K562 (cell line): ENCODE results near the gene DHDH. TPM values are rescaled to one million over a fixed set of nuclear protein-coding genes. Genes with fewer than 3 reads are reported as not detected.

Experiments used
- FOSL1 ChIP-seq: fragments of 200-800 bp; sonication (Bioruptor generic); conservative IDR thresholded peaks from 2 replicates; pipeline ENCODE4 v1.6.1; 2016; ENCODE audit warnings: missing genetic modification characterization, missing compliant biosample characterization
- JUND ChIP-seq, 2 experiments: IDR thresholded peaks; 2 replicates in 1 of 2; 3 replicates in 1 of 2; pipeline ENCODE4 v1.6.1; 2011; ENCODE audit warnings: borderline replicate concordance in 2 of 2, low read depth in 2 of 2, low read length in 2 of 2, improper control_type of control experiment in 1 of 2, missing biosample characterization in 1 of 2, missing genetic modification characterization in 1 of 2, missing genetic modification reagents in 1 of 2
- KHSRP ChIP-seq: fragments of 450-650 bp; IDR thresholded peaks from 2 replicates; pipeline ENCODE4 v1.6.1; 2017
- NBN ChIP-seq: fragments of 450-650 bp; IDR thresholded peaks from 2 replicates; pipeline ENCODE4 v1.6.1; 2016; ENCODE audit warnings: low read depth, mild to moderate bottlenecking
- PHB2 ChIP-seq: fragments of 450-650 bp; IDR thresholded peaks from 2 replicates; pipeline ENCODE4 v1.6.1; 2017; ENCODE audit warnings: low read depth
- SMAD4 ChIP-seq: fragments of 250-450 bp; sonication (Bioruptor Pico); conservative IDR thresholded peaks from 2 replicates; pipeline ENCODE4 v1.8.0; 2021; ENCODE audit warnings: inconsistent platforms, mild to moderate bottlenecking, moderate library complexity
- XRCC3 ChIP-seq: fragments of 450-650 bp; IDR thresholded peaks from 2 replicates; pipeline ENCODE4 v1.6.1; 2017; ENCODE audit warnings: mild to moderate bottlenecking, moderate library complexity
- ZBED1 ChIP-seq: IDR thresholded peaks from 2 replicates; pipeline ENCODE4 v1.6.1; 2014
- ZKSCAN3 ChIP-seq: fragments of 250-450 bp; sonication (Bioruptor Pico); IDR thresholded peaks from 2 replicates; pipeline ENCODE4 v1.4.0; 2020
- polyA plus RNA-seq, 8 experiments: library from polyadenylated mRNA; depleted of rRNA in 4 of 8; stranded (reverse) in 5 of 8; unstranded in 3 of 8; fragments of >200 nt; fragmentation: Nextera tagmentation in 2 of 8; fragmentation: Illumina TruSeq in 1 of 8; extraction: Ambion mirVana in 2 of 8; extraction: Trizol in 1 of 8; gene quantifications; 2 replicates each; pipeline versions ENCODE4 v1.2.1 to v1.2.3, GENCODE V29; 2011 to 2014; ENCODE audit warnings: inconsistent platforms in 1 of 8, missing spikeins in 1 of 8
- total RNA-seq, 7 experiments: library from RNA; depleted of rRNA in 6 of 7; stranded (reverse); fragments of >200 nt in 6 of 7; fragmentation: Illumina TruSeq in 2 of 7; extraction: Trizol in 2 of 7; gene quantifications; 2 replicates each; pipeline versions ENCODE4 v1.2.1 to v1.2.3, GENCODE V29; 2011 to 2021; ENCODE audit warnings: low replicate concordance in 1 of 7
- TF ChIP-seq, protein P1 (sequence below): fragments of 450-650 bp; IDR thresholded peaks from 2 replicates; pipeline ENCODE4 v1.7.0; 2016; ENCODE audit warnings: borderline replicate concordance
- TF ChIP-seq, protein P2 (sequence below): sonication (generic); formaldehyde crosslinking; IDR thresholded peaks from 2 replicates; pipeline ENCODE4 v1.8.1; 2023; ENCODE audit warnings: mild to moderate bottlenecking, missing genetic modification reagents
- TF ChIP-seq, protein P3 (sequence below): fragments of 450-650 bp; formaldehyde crosslinking; IDR thresholded peaks from 2 replicates; pipeline ENCODE4 v1.4.0; 2020; ENCODE audit warnings: mild to moderate bottlenecking, moderate library complexity
- TF ChIP-seq, protein P4 (sequence below): sonication (generic); formaldehyde crosslinking; IDR thresholded peaks from 2 replicates; pipeline ENCODE4 v1.4.0; 2020; ENCODE audit warnings: mild to moderate bottlenecking, missing genetic modification reagents
- TF ChIP-seq, protein P5 (sequence below), 2 experiments: fragments of 450-650 bp; IDR thresholded peaks; 2 replicates each; pipeline ENCODE4 v1.6.1; 2018; ENCODE audit warnings: mild to moderate bottlenecking in 2 of 2, low read depth in 1 of 2; ENCODE audit not compliant: partially characterized antibody in 2 of 2

The DHDH gene
- total and polyA plus RNA-seq, 9 of the 15 experiments (the other 6 are each of a cell fraction or from before 2014, with no cell fraction given), result 0.37 to 1.9 (median 0.87) TPM

DNA sequence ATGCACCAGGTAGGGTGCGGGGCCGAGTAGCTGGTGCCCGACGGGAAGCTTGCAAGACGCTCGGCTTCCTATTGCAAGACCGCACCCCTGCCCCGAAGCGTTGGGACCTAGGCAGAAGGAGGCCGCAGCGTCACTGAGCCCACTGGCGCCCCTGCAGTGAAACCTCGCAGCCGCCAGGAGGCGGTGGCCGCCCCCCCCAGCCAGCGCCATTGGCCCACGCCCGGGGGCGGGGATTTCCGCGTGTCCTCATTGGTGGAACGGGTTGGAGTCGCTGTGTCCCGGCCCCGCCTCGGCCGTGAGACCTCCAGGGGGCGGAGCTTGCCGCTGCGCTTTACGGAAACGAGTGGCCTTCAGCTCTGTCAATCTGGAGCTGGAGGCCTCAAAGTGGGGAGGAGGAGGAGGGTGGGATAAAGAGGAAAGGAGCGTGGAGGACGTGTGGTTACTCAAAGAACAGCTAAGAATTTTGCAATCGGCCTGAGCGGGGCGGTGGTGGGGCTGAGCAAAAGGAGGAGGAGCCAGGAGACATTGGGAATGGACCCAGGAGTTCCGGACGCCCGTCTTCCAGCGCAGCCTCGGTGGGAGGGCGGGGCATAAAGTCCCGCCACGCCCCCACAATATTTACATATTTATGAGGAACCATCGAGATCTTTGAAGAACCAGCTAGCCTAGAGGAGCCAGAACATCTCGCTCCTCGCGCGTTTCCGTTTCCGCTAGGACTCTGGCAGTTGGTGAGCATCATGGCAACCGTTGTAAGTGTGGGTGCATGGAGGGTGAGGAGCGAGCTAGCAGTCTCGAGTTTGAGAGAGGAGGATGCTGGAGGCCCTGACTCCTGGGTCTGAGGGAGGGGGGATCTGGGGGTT is 59.9 kb downstream of the DHDH start, which contains the start of the genes GYS1 and RUVBL2 (continued):
- TF ChIP-seq, protein P1, sequence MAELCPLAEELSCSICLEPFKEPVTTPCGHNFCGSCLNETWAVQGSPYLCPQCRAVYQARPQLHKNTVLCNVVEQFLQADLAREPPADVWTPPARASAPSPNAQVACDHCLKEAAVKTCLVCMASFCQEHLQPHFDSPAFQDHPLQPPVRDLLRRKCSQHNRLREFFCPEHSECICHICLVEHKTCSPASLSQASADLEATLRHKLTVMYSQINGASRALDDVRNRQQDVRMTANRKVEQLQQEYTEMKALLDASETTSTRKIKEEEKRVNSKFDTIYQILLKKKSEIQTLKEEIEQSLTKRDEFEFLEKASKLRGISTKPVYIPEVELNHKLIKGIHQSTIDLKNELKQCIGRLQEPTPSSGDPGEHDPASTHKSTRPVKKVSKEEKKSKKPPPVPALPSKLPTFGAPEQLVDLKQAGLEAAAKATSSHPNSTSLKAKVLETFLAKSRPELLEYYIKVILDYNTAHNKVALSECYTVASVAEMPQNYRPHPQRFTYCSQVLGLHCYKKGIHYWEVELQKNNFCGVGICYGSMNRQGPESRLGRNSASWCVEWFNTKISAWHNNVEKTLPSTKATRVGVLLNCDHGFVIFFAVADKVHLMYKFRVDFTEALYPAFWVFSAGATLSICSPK, result no peak
- TF ChIP-seq XRCC3 (no peak), FOSL1 (tag) (no peak), JUND (IDR thresholded peaks at IDR 0.05; ENCODE audit: borderline replicate concordance, low read depth, low read length) (peak; percentile 53), JUND (tag; IDR thresholded peaks at IDR 0.05; ENCODE audit: borderline replicate concordance, low read depth, low read length) (no peak; the same call in 2 of the 3 replicates), ZBED1 (no peak), SMAD4 (CRISPR knock-in tag) (peak; percentile 90), KHSRP (no peak), PHB2 (no peak), NBN (peak; percentile 8; the same call in 1 of the 2 replicates), ZKSCAN3 (CRISPR knock-in tag) (no peak)
- TF ChIP-seq, protein P2, sequence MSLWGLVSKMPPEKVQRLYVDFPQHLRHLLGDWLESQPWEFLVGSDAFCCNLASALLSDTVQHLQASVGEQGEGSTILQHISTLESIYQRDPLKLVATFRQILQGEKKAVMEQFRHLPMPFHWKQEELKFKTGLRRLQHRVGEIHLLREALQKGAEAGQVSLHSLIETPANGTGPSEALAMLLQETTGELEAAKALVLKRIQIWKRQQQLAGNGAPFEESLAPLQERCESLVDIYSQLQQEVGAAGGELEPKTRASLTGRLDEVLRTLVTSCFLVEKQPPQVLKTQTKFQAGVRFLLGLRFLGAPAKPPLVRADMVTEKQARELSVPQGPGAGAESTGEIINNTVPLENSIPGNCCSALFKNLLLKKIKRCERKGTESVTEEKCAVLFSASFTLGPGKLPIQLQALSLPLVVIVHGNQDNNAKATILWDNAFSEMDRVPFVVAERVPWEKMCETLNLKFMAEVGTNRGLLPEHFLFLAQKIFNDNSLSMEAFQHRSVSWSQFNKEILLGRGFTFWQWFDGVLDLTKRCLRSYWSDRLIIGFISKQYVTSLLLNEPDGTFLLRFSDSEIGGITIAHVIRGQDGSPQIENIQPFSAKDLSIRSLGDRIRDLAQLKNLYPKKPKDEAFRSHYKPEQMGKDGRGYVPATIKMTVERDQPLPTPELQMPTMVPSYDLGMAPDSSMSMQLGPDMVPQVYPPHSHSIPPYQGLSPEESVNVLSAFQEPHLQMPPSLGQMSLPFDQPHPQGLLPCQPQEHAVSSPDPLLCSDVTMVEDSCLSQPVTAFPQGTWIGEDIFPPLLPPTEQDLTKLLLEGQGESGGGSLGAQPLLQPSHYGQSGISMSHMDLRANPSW (CRISPR knock-in tag), result no peak
- TF ChIP-seq, protein P3, sequence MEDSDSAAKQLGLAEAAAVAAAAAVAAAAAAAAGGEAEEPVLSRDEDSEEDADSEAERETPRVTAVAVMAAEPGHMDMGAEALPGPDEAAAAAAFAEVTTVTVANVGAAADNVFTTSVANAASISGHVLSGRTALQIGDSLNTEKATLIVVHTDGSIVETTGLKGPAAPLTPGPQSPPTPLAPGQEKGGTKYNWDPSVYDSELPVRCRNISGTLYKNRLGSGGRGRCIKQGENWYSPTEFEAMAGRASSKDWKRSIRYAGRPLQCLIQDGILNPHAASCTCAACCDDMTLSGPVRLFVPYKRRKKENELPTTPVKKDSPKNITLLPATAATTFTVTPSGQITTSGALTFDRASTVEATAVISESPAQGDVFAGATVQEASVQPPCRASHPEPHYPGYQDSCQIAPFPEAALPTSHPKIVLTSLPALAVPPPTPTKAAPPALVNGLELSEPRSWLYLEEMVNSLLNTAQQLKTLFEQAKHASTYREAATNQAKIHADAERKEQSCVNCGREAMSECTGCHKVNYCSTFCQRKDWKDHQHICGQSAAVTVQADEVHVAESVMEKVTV (CRISPR knock-in tag), result no peak
- TF ChIP-seq, protein P4, sequence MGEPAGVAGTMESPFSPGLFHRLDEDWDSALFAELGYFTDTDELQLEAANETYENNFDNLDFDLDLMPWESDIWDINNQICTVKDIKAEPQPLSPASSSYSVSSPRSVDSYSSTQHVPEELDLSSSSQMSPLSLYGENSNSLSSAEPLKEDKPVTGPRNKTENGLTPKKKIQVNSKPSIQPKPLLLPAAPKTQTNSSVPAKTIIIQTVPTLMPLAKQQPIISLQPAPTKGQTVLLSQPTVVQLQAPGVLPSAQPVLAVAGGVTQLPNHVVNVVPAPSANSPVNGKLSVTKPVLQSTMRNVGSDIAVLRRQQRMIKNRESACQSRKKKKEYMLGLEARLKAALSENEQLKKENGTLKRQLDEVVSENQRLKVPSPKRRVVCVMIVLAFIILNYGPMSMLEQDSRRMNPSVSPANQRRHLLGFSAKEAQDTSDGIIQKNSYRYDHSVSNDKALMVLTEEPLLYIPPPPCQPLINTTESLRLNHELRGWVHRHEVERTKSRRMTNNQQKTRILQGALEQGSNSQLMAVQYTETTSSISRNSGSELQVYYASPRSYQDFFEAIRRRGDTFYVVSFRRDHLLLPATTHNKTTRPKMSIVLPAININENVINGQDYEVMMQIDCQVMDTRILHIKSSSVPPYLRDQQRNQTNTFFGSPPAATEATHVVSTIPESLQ, result no peak
- TF ChIP-seq, protein P5, sequence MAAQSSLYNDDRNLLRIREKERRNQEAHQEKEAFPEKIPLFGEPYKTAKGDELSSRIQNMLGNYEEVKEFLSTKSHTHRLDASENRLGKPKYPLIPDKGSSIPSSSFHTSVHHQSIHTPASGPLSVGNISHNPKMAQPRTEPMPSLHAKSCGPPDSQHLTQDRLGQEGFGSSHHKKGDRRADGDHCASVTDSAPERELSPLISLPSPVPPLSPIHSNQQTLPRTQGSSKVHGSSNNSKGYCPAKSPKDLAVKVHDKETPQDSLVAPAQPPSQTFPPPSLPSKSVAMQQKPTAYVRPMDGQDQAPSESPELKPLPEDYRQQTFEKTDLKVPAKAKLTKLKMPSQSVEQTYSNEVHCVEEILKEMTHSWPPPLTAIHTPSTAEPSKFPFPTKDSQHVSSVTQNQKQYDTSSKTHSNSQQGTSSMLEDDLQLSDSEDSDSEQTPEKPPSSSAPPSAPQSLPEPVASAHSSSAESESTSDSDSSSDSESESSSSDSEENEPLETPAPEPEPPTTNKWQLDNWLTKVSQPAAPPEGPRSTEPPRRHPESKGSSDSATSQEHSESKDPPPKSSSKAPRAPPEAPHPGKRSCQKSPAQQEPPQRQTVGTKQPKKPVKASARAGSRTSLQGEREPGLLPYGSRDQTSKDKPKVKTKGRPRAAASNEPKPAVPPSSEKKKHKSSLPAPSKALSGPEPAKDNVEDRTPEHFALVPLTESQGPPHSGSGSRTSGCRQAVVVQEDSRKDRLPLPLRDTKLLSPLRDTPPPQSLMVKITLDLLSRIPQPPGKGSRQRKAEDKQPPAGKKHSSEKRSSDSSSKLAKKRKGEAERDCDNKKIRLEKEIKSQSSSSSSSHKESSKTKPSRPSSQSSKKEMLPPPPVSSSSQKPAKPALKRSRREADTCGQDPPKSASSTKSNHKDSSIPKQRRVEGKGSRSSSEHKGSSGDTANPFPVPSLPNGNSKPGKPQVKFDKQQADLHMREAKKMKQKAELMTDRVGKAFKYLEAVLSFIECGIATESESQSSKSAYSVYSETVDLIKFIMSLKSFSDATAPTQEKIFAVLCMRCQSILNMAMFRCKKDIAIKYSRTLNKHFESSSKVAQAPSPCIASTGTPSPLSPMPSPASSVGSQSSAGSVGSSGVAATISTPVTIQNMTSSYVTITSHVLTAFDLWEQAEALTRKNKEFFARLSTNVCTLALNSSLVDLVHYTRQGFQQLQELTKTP (IDR thresholded peaks at IDR 0.05; ENCODE audit: low read depth in 1 of 2, partially characterized antibody in 2 of 2), result peak in 1 of 2 experiments; percentile 23
